ENCODE results near the gene RGS19. TPM values are rescaled to one million over a fixed set of nuclear protein-coding genes. Genes with fewer than 3 reads are reported as not detected.
A peak's percentile ranks its signal among the peaks of the same experiment; 100 is the strongest.

Gene RGS19
- polyA plus RNA-seq, 1 donor (not counting 4 experiments of a cell fraction or from before 2014, with no cell fraction given): 11.8 TPM

GRCh38 chr20:64064145-64064698, 15.1 kb downstream of the RGS19 start:
- Histone ChIP-seq H3K9ac (ENCODE audit: control insufficient read depth, extremely low read depth, insufficient read depth, low read length) (peak overlapping the region; percentile 78), H3K4me2 (ENCODE audit: control insufficient read depth, extremely low read depth, insufficient read depth, low read depth, low read length) (peak overlapping the region; percentile 86), H3K9me1 (ENCODE audit: control insufficient read depth, extremely low read depth, insufficient read depth, low read length) (no peaks in the 10 kb centered on the region), H3K4me1 (ENCODE audit: control insufficient read depth, extremely low read depth, insufficient read depth, low read length) (peaks cover 42% of the 10 kb centered on the region), H3K79me2 (ENCODE audit: control insufficient read depth, insufficient read depth, low read length) (no peaks in the 10 kb centered on the region), H3K27me3 (ENCODE audit: control insufficient read depth, extremely low read depth, insufficient read depth, low read length) (no peaks in the 10 kb centered on the region), H4K20me1 (ENCODE audit: control insufficient read depth, extremely low read depth, insufficient read depth, low read length) (no peaks in the 10 kb centered on the region), H3K27ac (ENCODE audit: control insufficient read depth, insufficient read depth, low read length) (no peak overlapping the region), H3K4me3 (ENCODE audit: control insufficient read depth in 2 of 3, extremely low read depth in 1 of 3, insufficient read depth in 2 of 3, low read depth in 1 of 3, low read length in 3 of 3) (peak overlapping the region; percentile 70 to 85 (median 78)), H2AFZ (ENCODE audit: control insufficient read depth, low read length) (no peak overlapping the region), H3K9me3 (ENCODE audit: control insufficient read depth, low read depth, low read length) (no peaks in the 10 kb centered on the region), H3K36me3 (ENCODE audit: control insufficient read depth in 2 of 2, extremely low read depth in 1 of 2, insufficient read depth in 2 of 2, low read length in 2 of 2) (no peaks in the 10 kb centered on the region)
- DNase-seq (ENCODE audit: low read depth, low spot score) (no peak), FAIRE-seq (no peak)
- dilution Hi-C loops (cut with MboI; ENCODE audit: extremely low pct_ligation_motif_present, low sequenced_read_pairs): no loop called here
- TF ChIP-seq EZH2 (IDR thresholded peaks at IDR 0.05; ENCODE audit: low read length): no peak
- no peak for TF ChIP-seq CTCF (optimal IDR thresholded peaks at IDR 0.05 in 1 of 3, IDR thresholded peaks at IDR 0.05 in 1 of 3, conservative IDR thresholded peaks at IDR 0.05 in 1 of 3; ENCODE audit: extremely low read depth in 1 of 3, insufficient read depth in 2 of 3, low read length in 3 of 3)

- Histone ChIP-seq H4K20me1 (ENCODE audit: control insufficient read depth, extremely low read depth, insufficient read depth, low read length) (no peaks in the 10 kb centered on the region), H3K79me2 (ENCODE audit: control insufficient read depth, insufficient read depth, low read length) (no peaks in the 10 kb centered on the region), H3K36me3 (ENCODE audit: control insufficient read depth in 2 of 2, extremely low read depth in 1 of 2, insufficient read depth in 2 of 2, low read length in 2 of 2) (no peaks in the 10 kb centered on the region), H3K27ac (ENCODE audit: control insufficient read depth, insufficient read depth, low read length) (no peak overlapping the region), H3K4me1 (ENCODE audit: control insufficient read depth, extremely low read depth, insufficient read depth, low read length) (peaks cover 42% of the 10 kb centered on the region), H3K4me3 (ENCODE audit: control insufficient read depth in 2 of 3, extremely low read depth in 1 of 3, insufficient read depth in 2 of 3, low read depth in 1 of 3, low read length in 3 of 3) (peak overlapping the region; percentile 70 to 85 (median 78)), H2AFZ (ENCODE audit: control insufficient read depth, low read length) (peak overlapping the region; percentile 23), H3K4me2 (ENCODE audit: control insufficient read depth, extremely low read depth, insufficient read depth, low read depth, low read length) (peak overlapping the region; percentile 86), H3K9ac (ENCODE audit: control insufficient read depth, extremely low read depth, insufficient read depth, low read length) (peak overlapping the region; percentile 78), H3K9me1 (ENCODE audit: control insufficient read depth, extremely low read depth, insufficient read depth, low read length) (no peaks in the 10 kb centered on the region), H3K9me3 (ENCODE audit: control insufficient read depth, low read depth, low read length) (no peaks in the 10 kb centered on the region), H3K27me3 (ENCODE audit: control insufficient read depth, extremely low read depth, insufficient read depth, low read length) (no peaks in the 10 kb centered on the region)
- dilution Hi-C loops (cut with MboI; ENCODE audit: extremely low pct_ligation_motif_present, low sequenced_read_pairs): no loop called here
- DNase-seq (ENCODE audit: low read depth, low spot score) (no peak), FAIRE-seq (no peak)
- no peak for TF ChIP-seq EZH2 (IDR thresholded peaks at IDR 0.05; ENCODE audit: low read length)
- TF ChIP-seq CTCF (optimal IDR thresholded peaks at IDR 0.05 in 1 of 3, IDR thresholded peaks at IDR 0.05 in 1 of 3, conservative IDR thresholded peaks at IDR 0.05 in 1 of 3; ENCODE audit: extremely low read depth in 1 of 3, insufficient read depth in 2 of 3, low read length in 3 of 3): no peak
Measured at GRCh38 chr20:64063389-64064144, 15.8 kb downstream of the RGS19 start.
